ENCODE measurements around the gene CSNK1G2. TPM values are rescaled to one million over a fixed set of nuclear protein-coding genes. Genes with fewer than 3 reads are reported as not detected.

CSNK1G2 gene
- total and polyA plus RNA-seq, 2 of the 13 experiments (the other 11 are each of a cell fraction or from before 2014, with no cell fraction given): 53.8 to 72.5 TPM

DNA sequence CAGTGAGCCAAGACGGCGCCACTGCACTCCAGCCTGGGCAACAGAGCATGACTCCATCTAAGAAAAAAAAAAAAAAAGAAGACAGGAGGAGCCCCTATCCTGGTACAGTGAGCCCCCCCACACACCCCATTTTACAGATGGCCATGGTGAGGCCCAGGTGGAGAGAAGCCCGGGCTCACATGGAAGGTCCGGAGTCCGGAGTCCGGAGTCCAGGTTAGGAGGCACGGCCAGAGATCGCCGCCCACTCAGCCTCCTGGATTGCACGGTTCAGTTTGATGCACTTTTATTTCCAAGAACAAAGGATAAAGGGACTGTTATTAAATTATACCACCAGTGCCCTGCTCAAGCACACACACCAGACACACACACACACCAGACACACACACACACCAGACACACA, 85.8 kb downstream of the CSNK1G2 start (continued):
- TF ChIP-seq, protein P1, sequence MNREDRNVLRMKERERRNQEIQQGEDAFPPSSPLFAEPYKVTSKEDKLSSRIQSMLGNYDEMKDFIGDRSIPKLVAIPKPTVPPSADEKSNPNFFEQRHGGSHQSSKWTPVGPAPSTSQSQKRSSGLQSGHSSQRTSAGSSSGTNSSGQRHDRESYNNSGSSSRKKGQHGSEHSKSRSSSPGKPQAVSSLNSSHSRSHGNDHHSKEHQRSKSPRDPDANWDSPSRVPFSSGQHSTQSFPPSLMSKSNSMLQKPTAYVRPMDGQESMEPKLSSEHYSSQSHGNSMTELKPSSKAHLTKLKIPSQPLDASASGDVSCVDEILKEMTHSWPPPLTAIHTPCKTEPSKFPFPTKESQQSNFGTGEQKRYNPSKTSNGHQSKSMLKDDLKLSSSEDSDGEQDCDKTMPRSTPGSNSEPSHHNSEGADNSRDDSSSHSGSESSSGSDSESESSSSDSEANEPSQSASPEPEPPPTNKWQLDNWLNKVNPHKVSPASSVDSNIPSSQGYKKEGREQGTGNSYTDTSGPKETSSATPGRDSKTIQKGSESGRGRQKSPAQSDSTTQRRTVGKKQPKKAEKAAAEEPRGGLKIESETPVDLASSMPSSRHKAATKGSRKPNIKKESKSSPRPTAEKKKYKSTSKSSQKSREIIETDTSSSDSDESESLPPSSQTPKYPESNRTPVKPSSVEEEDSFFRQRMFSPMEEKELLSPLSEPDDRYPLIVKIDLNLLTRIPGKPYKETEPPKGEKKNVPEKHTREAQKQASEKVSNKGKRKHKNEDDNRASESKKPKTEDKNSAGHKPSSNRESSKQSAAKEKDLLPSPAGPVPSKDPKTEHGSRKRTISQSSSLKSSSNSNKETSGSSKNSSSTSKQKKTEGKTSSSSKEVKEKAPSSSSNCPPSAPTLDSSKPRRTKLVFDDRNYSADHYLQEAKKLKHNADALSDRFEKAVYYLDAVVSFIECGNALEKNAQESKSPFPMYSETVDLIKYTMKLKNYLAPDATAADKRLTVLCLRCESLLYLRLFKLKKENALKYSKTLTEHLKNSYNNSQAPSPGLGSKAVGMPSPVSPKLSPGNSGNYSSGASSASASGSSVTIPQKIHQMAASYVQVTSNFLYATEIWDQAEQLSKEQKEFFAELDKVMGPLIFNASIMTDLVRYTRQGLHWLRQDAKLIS (CRISPR knock-in tag; IDR thresholded peaks at IDR 0.05): no peak
- TF ChIP-seq, protein P2, sequence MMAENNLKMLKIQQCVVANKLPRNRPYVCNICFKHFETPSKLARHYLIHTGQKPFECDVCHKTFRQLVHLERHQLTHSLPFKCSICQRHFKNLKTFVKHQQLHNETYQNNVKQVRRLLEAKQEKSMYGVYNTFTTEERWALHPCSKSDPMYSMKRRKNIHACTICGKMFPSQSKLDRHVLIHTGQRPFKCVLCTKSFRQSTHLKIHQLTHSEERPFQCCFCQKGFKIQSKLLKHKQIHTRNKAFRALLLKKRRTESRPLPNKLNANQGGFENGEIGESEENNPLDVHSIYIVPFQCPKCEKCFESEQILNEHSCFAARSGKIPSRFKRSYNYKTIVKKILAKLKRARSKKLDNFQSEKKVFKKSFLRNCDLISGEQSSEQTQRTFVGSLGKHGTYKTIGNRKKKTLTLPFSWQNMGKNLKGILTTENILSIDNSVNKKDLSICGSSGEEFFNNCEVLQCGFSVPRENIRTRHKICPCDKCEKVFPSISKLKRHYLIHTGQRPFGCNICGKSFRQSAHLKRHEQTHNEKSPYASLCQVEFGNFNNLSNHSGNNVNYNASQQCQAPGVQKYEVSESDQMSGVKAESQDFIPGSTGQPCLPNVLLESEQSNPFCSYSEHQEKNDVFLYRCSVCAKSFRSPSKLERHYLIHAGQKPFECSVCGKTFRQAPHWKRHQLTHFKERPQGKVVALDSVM (CRISPR knock-in tag; IDR thresholded peaks at IDR 0.05): 0 out of 2 replicates have a peak, but pooled peaks have one; percentile 34
- TF ChIP-seq NCOR1 (IDR thresholded peaks at IDR 0.05; ENCODE audit: borderline replicate concordance, low read length): peak; percentile 83
- no peak for TF ChIP-seq ZNF33B (CRISPR knock-in tag; IDR thresholded peaks at IDR 0.05)
- TF ChIP-seq EEA1 (CRISPR knock-in tag; IDR thresholded peaks at IDR 0.05; ENCODE audit: borderline replicate concordance): no peak
- TF ChIP-seq, protein P3, sequence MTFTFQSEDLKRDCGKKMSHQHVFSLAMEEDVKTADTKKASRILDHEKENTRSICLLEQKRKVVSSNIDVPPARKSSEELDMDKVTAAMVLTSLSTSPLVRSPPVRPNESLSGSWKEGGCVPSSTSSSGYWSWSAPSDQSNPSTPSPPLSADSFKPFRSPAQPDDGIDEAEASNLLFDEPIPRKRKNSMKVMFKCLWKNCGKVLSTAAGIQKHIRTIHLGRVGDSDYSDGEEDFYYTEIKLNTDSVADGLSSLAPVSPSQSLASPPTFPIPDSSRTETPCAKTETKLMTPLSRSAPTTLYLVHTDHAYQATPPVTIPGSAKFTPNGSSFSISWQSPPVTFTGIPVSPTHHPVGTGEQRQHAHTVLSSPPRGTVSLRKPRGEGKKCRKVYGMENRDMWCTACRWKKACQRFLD (CRISPR knock-in tag; IDR thresholded peaks at IDR 0.05; ENCODE audit: borderline replicate concordance): no peak
- TF ChIP-seq ZNF160 (CRISPR knock-in tag; IDR thresholded peaks at IDR 0.05): no peak
- no peak for TF ChIP-seq TSC22D2 (CRISPR knock-in tag; IDR thresholded peaks at IDR 0.05; ENCODE audit: borderline replicate concordance)
- no peak for TF ChIP-seq ZNF607 (CRISPR knock-in tag; IDR thresholded peaks at IDR 0.05; ENCODE audit: borderline replicate concordance)
- TF ChIP-seq ATAD3A (CRISPR knock-in tag; IDR thresholded peaks at IDR 0.05): no peak
- no peak for TF ChIP-seq YY1 (IDR thresholded peaks at IDR 0.05; ENCODE audit: insufficient read depth, insufficient replicate concordance, low read depth, low read length)
- TF ChIP-seq, protein P4, sequence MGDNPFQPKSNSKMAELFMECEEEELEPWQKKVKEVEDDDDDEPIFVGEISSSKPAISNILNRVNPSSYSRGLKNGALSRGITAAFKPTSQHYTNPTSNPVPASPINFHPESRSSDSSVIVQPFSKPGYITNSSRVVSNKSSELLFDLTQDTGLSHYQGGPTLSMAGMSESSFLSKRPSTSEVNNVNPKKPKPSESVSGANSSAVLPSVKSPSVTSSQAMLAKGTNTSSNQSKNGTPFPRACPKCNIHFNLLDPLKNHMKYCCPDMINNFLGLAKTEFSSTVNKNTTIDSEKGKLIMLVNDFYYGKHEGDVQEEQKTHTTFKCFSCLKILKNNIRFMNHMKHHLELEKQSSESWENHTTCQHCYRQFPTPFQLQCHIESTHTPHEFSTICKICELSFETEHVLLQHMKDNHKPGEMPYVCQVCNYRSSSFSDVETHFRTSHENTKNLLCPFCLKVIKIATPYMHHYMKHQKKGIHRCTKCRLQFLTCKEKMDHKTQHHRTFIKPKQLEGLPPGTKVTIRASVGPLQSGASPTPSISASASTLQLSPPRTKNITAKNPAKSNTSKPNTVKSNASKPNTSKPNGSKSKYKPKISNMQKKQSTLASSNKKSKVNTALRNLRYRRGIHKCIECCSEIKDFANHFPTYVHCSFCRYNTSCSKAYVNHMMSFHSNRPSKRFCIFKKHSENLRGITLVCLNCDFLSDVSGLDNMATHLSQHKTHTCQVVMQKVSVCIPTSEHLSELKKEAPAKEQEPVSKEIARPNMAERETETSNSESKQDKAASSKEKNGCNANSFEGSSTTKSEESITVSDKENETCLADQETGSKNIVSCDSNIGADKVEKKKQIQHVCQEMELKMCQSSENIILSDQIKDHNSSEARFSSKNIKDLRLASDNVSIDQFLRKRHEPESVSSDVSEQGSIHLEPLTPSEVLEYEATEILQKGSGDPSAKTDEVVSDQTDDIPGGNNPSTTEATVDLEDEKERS (CRISPR knock-in tag; IDR thresholded peaks at IDR 0.05): no peak
- no peak for TF ChIP-seq CEBPG (CRISPR knock-in tag; IDR thresholded peaks at IDR 0.05)
- TF ChIP-seq THYN1 (CRISPR knock-in tag; IDR thresholded peaks at IDR 0.05; ENCODE audit: borderline replicate concordance, low read depth): no peak
- no peak for TF ChIP-seq ZNF615 (CRISPR knock-in tag; IDR thresholded peaks at IDR 0.05; ENCODE audit: borderline replicate concordance)
- peak; percentile 75 for TF ChIP-seq HNF4A (CRISPR knock-in tag; IDR thresholded peaks at IDR 0.05)
